Karpas-422 (cell line): ENCODE data around the gene ABHD17A. TPM values are rescaled to one million over a fixed set of nuclear protein-coding genes. Genes with fewer than 3 reads are reported as not detected.
"Not testable (repeated sequence)": the region's sequence is repeated elsewhere in the genome, so short reads cannot be mapped to it uniquely, and the experiment has no call there.

Experiments
- DNase-seq: peaks from one replicate; pipeline ENCODE4 v3.0.0-alpha.2; 2015
- H2AFZ ChIP-seq: fragments of 200-600 bp; sonication (generic); 2 replicates; pipeline ENCODE4 v1.6.1; 2014; ENCODE audit warnings: antibody characterized with exemption, low read length, mixed read lengths
- H3K27ac ChIP-seq: fragments of 200-600 bp; sonication (generic); 2 replicates; pipeline ENCODE4 v1.5.1; 2014; ENCODE audit warnings: mild to moderate bottlenecking, low read length, moderate library complexity
- H3K27me3 ChIP-seq: fragments of 200-600 bp; sonication (generic); 2 replicates; pipeline ENCODE4 v1.6.1; 2014; ENCODE audit warnings: low read length, mixed read lengths
- H3K36me3 ChIP-seq: fragments of 200-600 bp; sonication (generic); 2 replicates; pipeline ENCODE4 v1.6.1; 2014; ENCODE audit warnings: low read length, mixed read lengths; ENCODE audit not compliant: insufficient read depth
- H3K4me1 ChIP-seq: fragments of 200-600 bp; sonication (generic); 2 replicates; pipeline ENCODE4 v1.6.1; 2014; ENCODE audit warnings: mild to moderate bottlenecking, low read length, mixed read lengths
- H3K4me2 ChIP-seq: fragments of 200-600 bp; sonication (generic); 2 replicates; pipeline ENCODE4 v1.6.1; 2014; ENCODE audit warnings: low read length, low read depth, mild to moderate bottlenecking; ENCODE audit not compliant: poor library complexity, severe bottlenecking
- H3K4me3 ChIP-seq: fragments of 200-600 bp; sonication (generic); 2 replicates; pipeline ENCODE4 v1.5.1; 2014; ENCODE audit warnings: mild to moderate bottlenecking, antibody characterized with exemption, low read length, mixed read lengths
- H3K79me2 ChIP-seq: fragments of 200-600 bp; sonication (generic); 2 replicates; pipeline ENCODE4 v1.6.1; 2014; ENCODE audit warnings: mild to moderate bottlenecking, low read length, mixed read lengths
- H3K9ac ChIP-seq: fragments of 200-600 bp; sonication (generic); 2 replicates; pipeline ENCODE4 v1.6.0; 2014; ENCODE audit warnings: low read length
- H3K9me2 ChIP-seq: fragments of 200-600 bp; sonication (generic), shearing (Covaris generic); replicated peaks from 2 replicates; pipeline ENCODE4 v1.6.0; 2014; ENCODE audit warnings: mild to moderate bottlenecking, low read length, moderate library complexity; ENCODE audit not compliant: insufficient read depth
- H3K9me3 ChIP-seq: fragments of 300-700, 200-600 bp; sonication (generic); 2 replicates; pipeline ENCODE4 v1.6.1; 2014; ENCODE audit warnings: low read length, mixed read lengths
- H4K20me1 ChIP-seq: fragments of 200-600 bp; sonication (generic); 2 replicates; pipeline ENCODE4 v1.6.1; 2014; ENCODE audit warnings: mild to moderate bottlenecking, antibody characterized with exemption, low read length, low read depth; ENCODE audit not compliant: insufficient read depth
- total RNA-seq: library from RNA; depleted of rRNA; stranded (reverse); fragments of >200 nt; shearing (Covaris generic); gene quantifications from 2 replicates; pipeline ENCODE4 v1.2.3, GENCODE V29; 2014; ENCODE audit warnings: low replicate concordance

Gene ABHD17A
- total RNA-seq, 1 experiment from 2014 or later: 52.5 TPM

DNA sequence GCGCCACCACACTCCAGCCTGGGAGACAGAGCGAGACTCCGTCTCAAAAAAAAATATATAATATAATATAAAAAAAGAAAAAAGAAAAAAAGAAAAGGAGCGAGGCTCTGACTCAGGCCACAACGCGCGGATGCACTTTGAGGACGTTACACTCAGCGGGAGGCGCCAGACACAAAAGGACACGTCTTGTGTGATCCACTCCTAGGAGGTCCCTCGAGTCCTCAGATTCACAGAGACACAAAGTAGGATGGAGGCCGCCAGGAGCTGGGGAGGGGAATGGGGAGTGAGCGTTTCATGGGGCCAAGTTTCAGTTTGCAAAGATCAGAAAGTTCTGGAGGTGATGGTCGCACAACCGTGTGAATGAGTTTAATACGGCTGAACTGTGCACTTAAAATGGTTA, 8.5 kb upstream of the ABHD17A start:
- no peaks in the 10 kb centered on the region for H3K36me3 ChIP-seq
- H3K79me2 ChIP-seq: no peaks in the 10 kb centered on the region
- no peak overlapping the region for H3K4me2 ChIP-seq
- no peak overlapping the region for H2AFZ ChIP-seq
- DNase-seq: no peak
- no peaks in the 10 kb centered on the region for H3K27me3 ChIP-seq
- no peaks in the 10 kb centered on the region for H3K9me2 ChIP-seq
- H4K20me1 ChIP-seq: no peaks in the 10 kb centered on the region
- no peak overlapping the region for H3K4me3 ChIP-seq
- no peak overlapping the region for H3K27ac ChIP-seq
- H3K9me3 ChIP-seq: no peaks in the 10 kb centered on the region
- H3K9ac ChIP-seq: no peak overlapping the region
- peaks cover 13% of the 10 kb centered on the region for H3K4me1 ChIP-seq

DNA sequence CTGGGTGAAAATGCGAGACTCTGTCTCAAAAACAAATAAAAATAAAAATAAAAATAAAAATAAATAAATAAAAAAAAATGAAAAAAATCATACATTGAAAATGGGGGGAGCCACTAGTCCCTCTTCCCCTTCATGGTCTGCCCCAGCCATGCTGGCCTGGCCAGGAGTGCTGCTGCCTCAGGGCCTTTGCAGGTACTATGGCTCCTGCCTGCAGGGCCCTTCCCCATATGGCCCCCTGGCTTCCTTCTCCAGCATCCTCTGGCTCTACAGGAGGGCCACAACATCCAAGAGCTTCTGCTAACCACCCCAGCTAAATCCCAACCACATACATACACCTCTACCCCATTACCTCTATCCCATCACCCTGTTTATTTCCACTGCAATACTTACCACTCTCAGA, 4.6 kb upstream of the ABHD17A start:
- no peak overlapping the region for H3K4me2 ChIP-seq
- H3K9me3 ChIP-seq: no peaks in the 10 kb centered on the region
- H3K4me1 ChIP-seq: no peaks in the 10 kb centered on the region
- 0 out of 2 replicates have a peak overlapping the region, but pooled peaks have one; percentile 54 for H2AFZ ChIP-seq
- no peaks in the 10 kb centered on the region for H3K9me2 ChIP-seq
- H3K27ac ChIP-seq: no peak overlapping the region
- H3K4me3 ChIP-seq: no peak overlapping the region
- no peaks in the 10 kb centered on the region for H3K36me3 ChIP-seq
- no peak overlapping the region for H3K9ac ChIP-seq
- H3K79me2 ChIP-seq: peaks cover 2% of the 10 kb centered on the region
- no peaks in the 10 kb centered on the region for H3K27me3 ChIP-seq
- DNase-seq: no peak
- H4K20me1 ChIP-seq: no peaks in the 10 kb centered on the region

DNA sequence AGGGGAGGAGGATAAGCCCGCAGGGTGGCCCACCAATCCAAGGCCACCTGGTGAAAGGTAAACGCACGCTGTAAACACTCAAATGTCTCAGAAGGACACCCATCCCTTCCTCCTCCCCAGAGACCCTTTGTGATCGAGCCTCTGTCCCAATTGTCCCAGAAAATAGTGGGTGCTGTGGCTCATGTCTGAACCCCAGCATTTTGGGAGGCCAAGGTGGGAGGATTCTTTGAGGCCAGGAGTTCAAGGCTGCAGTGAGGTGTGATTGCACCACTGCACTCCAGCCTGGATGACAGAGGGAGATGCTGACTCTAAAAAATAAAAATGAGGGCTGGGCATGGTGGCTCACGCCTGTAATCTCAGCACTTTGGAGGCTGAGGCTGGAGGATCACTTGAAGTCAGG, 3.1 kb upstream of the ABHD17A start:
- no peak overlapping the region for H3K4me2 ChIP-seq
- H3K9me3 ChIP-seq: no peaks in the 10 kb centered on the region
- H3K4me3 ChIP-seq: no peak overlapping the region
- no peaks in the 10 kb centered on the region for H3K27me3 ChIP-seq
- no peak overlapping the region for H3K9ac ChIP-seq
- peaks cover 10% of the 10 kb centered on the region for H3K4me1 ChIP-seq
- peaks cover 17% of the 10 kb centered on the region for H3K79me2 ChIP-seq
- H3K36me3 ChIP-seq: no peaks in the 10 kb centered on the region
- no peak overlapping the region for H2AFZ ChIP-seq
- H4K20me1 ChIP-seq: peaks cover 13% of the 10 kb centered on the region
- no peak overlapping the region for H3K27ac ChIP-seq
- DNase-seq: peak; percentile 15
- no peaks in the 10 kb centered on the region for H3K9me2 ChIP-seq

DNA sequence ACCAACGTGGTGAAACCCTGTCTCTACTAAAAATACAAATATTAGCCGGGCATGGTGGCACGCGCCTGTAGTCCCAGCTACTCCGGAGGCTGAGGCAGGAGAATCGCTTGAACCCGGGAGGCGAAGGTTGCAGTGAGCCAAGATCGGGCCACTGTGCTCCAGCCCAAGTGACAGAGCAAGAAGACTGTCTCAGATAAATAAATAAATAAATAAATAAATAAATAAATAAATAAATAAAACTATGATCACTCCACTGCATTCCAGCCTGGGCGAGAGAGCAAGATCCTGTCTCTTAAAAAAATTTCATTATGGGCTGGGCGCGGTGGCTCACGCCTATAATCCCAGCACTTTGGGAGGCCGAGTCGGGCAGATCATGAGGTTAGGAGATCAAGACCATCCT, 1.1 kb upstream of the ABHD17A start:
- Histone ChIP-seq H3K4me1 (peaks cover 22% of the 10 kb centered on the region), H3K79me2 (peaks cover 34% of the 10 kb centered on the region), H4K20me1 (peaks cover 20% of the 10 kb centered on the region)
- H3K9ac ChIP-seq, H3K4me2 ChIP-seq, H3K9me3 ChIP-seq, H3K36me3 ChIP-seq, H3K9me2 ChIP-seq, H2AFZ ChIP-seq, H3K4me3 ChIP-seq, H3K27me3 ChIP-seq, H3K27ac ChIP-seq: not testable (repeated sequence)
- DNase-seq: peak; percentile 20

DNA sequence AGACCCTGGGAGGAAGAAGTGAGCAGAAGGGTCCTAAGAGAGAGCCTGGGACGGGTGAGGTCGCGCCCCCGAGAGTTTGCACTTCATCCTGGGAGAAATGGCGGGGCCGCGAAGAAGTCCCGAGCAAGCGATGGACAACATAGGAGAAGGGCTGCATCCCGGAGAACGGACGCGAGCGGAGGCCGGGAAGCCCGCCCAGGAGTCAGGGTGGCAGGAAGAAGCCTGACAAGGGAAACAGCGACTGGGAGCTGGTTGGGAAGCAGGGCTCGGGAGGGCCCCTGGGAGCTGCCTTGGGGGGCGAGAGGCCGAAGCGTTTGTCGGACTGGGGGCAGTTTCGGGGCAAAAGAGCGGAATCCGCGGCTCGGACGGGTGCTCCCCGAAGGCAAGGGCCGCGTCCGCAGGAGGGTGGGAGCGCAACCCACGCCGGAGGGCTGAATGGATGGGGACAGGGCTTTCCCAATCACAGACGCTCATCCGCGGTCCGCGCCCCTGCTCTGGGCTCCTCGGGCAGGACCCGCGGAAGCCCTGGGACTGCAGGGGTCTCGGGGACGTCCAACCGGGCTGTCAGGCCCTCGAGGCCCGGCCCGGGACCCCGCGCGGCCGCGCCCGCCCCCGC, 469 bp downstream of the ABHD17A start:
- Histone ChIP-seq H3K79me2 (peaks cover 41% of the 10 kb centered on the region), H3K4me2 (peak overlapping the region; percentile 84), H3K4me3 (peak overlapping the region; percentile 97), H3K36me3 (no peaks in the 10 kb centered on the region), H3K9me3 (no peaks in the 10 kb centered on the region), H3K4me1 (peaks cover 22% of the 10 kb centered on the region), H2AFZ (no peak overlapping the region), H3K9me2 (no peaks in the 10 kb centered on the region), H3K27ac (no peak overlapping the region), H4K20me1 (peaks cover 24% of the 10 kb centered on the region), H3K27me3 (no peaks in the 10 kb centered on the region), H3K9ac (peak overlapping the region; percentile 95)
- peak; percentile 56 for DNase-seq

DNA sequence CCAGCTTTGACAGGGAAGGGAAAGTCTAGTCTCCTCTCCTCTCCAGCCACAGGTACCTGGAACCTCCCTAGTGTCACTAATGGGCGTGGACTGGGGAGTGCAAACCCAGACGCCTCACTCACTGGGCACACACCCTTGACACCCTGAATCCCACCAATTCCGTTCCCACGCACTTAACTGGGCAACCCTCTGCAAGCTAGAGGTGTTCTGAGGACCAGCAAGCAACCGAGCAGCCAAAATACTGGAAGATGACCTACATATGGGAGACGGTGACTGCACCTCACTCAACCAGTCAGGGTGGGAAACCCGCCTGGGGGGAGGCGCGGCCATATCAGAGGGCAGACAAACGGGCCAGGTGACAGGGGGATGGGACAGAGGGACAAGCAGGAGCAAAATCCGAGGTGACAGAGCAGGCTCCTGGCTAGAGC, 991 bp downstream of the ABHD17A start:
- peak overlapping the region; percentile 84 for H3K4me2 ChIP-seq
- no peak overlapping the region for H2AFZ ChIP-seq
- H3K4me1 ChIP-seq: peaks cover 22% of the 10 kb centered on the region
- H3K9me2 ChIP-seq: no peaks in the 10 kb centered on the region
- H4K20me1 ChIP-seq: peaks cover 24% of the 10 kb centered on the region
- H3K4me3 ChIP-seq: peak overlapping the region; percentile 97
- H3K27me3 ChIP-seq: no peaks in the 10 kb centered on the region
- peak; percentile 61 for DNase-seq
- no peak overlapping the region for H3K27ac ChIP-seq
- no peaks in the 10 kb centered on the region for H3K9me3 ChIP-seq
- H3K36me3 ChIP-seq: no peaks in the 10 kb centered on the region
- H3K79me2 ChIP-seq: peaks cover 41% of the 10 kb centered on the region
- peak overlapping the region; percentile 95 for H3K9ac ChIP-seq

DNA sequence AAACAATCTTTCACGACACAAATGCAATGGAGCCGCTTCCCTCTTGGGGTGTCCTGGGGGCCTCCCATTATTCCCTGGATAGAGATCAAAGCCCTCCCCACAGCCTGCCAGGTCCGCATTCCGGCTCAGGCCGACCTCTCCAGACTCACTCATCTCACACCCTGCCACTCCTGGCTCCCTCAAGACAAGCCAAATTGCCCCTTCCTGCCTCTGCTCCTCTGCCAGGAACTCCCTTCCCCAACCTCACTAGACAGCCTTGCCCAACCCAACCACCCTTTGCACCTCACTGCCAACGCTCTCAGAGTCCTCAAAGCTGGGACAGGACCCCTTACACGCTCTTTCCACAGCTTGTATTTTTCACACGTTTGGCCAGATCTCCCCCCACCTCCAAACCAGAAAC, 1.5 kb downstream of the ABHD17A start:
- Histone ChIP-seq H3K79me2 (peaks cover 41% of the 10 kb centered on the region), H3K9me3 (no peaks in the 10 kb centered on the region), H2AFZ (no peak overlapping the region), H3K9me2 (no peaks in the 10 kb centered on the region), H3K4me3 (peak overlapping the region; percentile 97), H3K27me3 (no peaks in the 10 kb centered on the region), H3K4me1 (peaks cover 22% of the 10 kb centered on the region), H3K36me3 (no peaks in the 10 kb centered on the region), H4K20me1 (peaks cover 24% of the 10 kb centered on the region), H3K27ac (no peak overlapping the region), H3K4me2 (peak overlapping the region; percentile 84), H3K9ac (peak overlapping the region; percentile 95)
- peak; percentile 49 for DNase-seq

DNA sequence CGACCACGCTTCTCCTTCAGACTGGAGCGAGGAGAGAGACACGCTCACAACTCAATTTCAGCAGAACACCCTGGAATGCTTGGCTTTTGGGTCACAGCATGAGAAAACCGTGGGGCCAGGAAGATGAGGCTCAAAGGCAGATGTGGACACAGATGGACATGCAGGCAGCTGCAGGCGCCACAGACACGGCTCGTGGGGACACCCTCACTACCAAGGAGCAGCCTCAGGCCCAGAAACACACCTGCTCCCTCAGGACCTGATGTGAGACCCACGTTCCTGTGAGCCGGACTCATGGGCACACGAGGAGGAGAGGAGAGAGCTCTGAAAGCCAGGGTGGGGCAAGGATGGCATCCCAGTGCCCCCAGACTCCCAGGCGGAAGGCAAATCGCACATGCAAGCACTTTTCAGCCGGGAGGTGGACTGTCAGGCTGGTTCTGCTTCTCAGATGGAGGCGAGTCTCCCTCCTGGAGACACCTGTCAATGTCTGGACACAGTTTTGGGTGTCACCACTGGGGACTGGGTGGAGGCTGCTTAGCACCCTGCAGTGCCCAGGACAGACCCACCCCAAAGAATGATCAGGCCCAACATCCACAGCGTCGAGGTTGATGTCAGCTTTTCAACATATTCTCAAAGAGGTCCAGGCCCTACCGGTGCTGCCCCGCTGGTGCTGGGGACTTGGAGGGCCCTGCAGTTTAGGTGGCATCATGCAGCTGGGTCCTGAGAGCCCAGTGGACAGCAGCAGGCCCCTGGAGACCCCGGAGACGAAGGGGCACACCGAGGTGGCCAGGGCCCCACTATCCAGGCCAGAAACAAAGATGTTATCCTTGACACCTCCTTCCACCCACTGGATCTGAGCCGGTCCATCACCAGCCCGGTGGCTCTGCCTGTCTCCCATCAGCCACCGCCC, 2.3 kb downstream of the ABHD17A start:
- Histone ChIP-seq H3K4me1 (peaks cover 22% of the 10 kb centered on the region), H3K79me2 (peaks cover 41% of the 10 kb centered on the region), H4K20me1 (peaks cover 24% of the 10 kb centered on the region), H3K9ac (peak overlapping the region; percentile 95), H3K27me3 (no peaks in the 10 kb centered on the region), H3K9me2 (no peaks in the 10 kb centered on the region), H2AFZ (no peak overlapping the region), H3K4me2 (peak overlapping the region; percentile 84), H3K27ac (no peak overlapping the region), H3K9me3 (no peaks in the 10 kb centered on the region), H3K4me3 (peak overlapping the region; percentile 97; the same call in 1 of the 2 replicates), H3K36me3 (no peaks in the 10 kb centered on the region)
- peak; percentile 19 for DNase-seq
